Tibial nerve (tissue), 4 donors: ENCODE measurements around the gene BAD. TPM values are rescaled to one million over a fixed set of nuclear protein-coding genes. Genes with fewer than 3 reads are reported as not detected.

ENCODE experiments used
- DNase-seq, 2 donors: peaks; one replicate each; pipeline ENCODE4 v3.0.0-alpha.2; 2019; ENCODE audit warnings: low spot score in 2 of 2
- H3K27ac ChIP-seq, 4 donors: fragments of 200-600 bp; sonication (generic) in 3 of 4; one replicate each; pipeline ENCODE4 v1.5.1; 2017 to 2019; ENCODE audit warnings: mild to moderate bottlenecking in 1 of 4
- H3K27me3 ChIP-seq, 2 donors: fragments of 200-600 bp; sonication (generic) in 1 of 2; one replicate each; pipeline versions ENCODE4 v1.5.1 to v1.6.0; 2017 to 2019
- H3K36me3 ChIP-seq, 3 donors: fragments of 200-600 bp; sonication (generic); one replicate each; pipeline ENCODE4 v1.5.1; 2018 to 2019
- H3K4me1 ChIP-seq, 4 donors: fragments of 200-600 bp; sonication (generic) in 3 of 4; one replicate each; pipeline ENCODE4 v1.5.1; 2017 to 2019
- H3K4me3 ChIP-seq, 4 donors: fragments of 200-600 bp; sonication (generic) in 3 of 4; one replicate each; pipeline ENCODE4 v1.5.1; 2017 to 2019; ENCODE audit warnings: mild to moderate bottlenecking in 1 of 4, moderate library complexity in 1 of 4
- H3K9me3 ChIP-seq, 4 donors: fragments of 200-600 bp; sonication (generic) in 3 of 4; one replicate each; pipeline ENCODE4 v1.5.1; 2017 to 2019
- EP300 ChIP-seq, 2 donors: sonication (generic); formaldehyde crosslinking; IDR thresholded peaks; one replicate each; pipeline ENCODE4 v1.6.1; 2017; ENCODE audit warnings: antibody characterized with exemption in 2 of 2, mild to moderate bottlenecking in 1 of 2
- POLR2A ChIP-seq, 2 donors: fragments of 450-650 bp; IDR thresholded peaks; one replicate each; pipeline ENCODE4 v1.6.1; 2017; ENCODE audit warnings: antibody characterized with exemption in 2 of 2, mild to moderate bottlenecking in 2 of 2, moderate library complexity in 2 of 2
- WGBS, 2 donors: methylation state at CpG; one replicate each; pipeline ENCODE4 v1.1.5; 2018; 5-methylcytosine and 5-hydroxymethylcytosine counted together
- total RNA-seq, 4 donors: library from RNA; depleted of rRNA; stranded (reverse); fragments of >200 nt; gene quantifications; one replicate each; pipeline ENCODE4 v1.1.0, GENCODE V29; 2016
- TF ChIP-seq, protein P1 (sequence below), 5 experiments: fragments of 200-600 bp in 3 of 5; fragments of 450-650 bp in 2 of 5; sonication (generic) in 3 of 5; IDR thresholded peaks; one replicate each; pipeline ENCODE4 v1.5.1; 2016 to 2019; ENCODE audit warnings: antibody characterized with exemption in 5 of 5, mild to moderate bottlenecking in 3 of 5, moderate library complexity in 2 of 5

The BAD gene
- total RNA-seq, 4 donors from 2014 or later, result 110 to 143 (median 124) TPM

DNA sequence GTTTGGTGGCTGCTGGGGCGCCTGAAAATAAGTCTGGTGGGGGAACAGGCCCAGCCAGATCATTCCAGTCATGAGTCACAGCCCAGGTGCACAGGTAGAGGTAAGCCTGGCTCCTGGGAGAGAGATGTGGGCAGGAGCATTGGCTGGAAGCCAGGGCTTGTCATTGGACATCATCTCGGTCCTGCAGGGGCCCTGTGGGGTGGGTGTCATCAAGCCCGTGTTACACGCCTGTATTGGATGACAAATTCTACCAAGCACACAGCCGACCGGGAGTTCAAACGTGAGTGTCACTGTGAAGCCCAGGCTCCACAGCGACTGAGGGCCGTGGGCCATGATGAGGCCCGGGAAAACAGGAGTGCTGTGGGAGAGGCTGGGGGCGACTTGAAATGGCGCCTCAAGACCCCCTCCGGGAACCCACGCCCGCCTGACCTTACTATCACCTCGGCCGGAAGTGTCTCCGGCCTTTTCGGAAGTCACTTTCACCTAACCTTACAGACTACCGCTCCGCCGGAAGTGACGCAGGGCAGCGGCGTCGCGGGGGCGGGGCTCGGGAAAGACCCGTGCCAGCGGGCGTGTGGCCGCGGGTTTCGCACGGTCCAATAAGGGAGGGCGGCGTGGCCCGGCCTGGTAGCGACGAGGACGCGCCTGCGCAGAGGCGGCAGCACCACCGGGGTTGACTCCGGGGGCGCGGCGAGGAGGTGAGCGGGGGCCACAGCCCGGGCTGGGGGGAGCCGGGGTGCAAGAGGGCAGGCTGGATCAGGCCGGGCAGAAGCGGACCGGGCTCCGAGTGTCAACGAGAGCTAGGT is 43.8 kb downstream of the BAD start, which contains the start of gene FKBP2:
Gene FKBP2, plus strand, starts transcription at position 661 of the 806 bp plus-strand sequence. CDS start 1,293 bp downstream, outside the sequence.
- Histone ChIP-seq H3K27ac (peak within 1 kb of the TSS; percentile 95 to 100 (median 100)), H3K27me3 (no peaks in the 10 kb centered on the region), H3K36me3 (peaks cover 0 to 51% (median 4%) of the 10 kb centered on the region in 3 donors), H3K4me3 (peak within 1 kb of the TSS; percentile 78 to 98 (median 88)), H3K4me1 (peaks cover 0 to 54% (median 33%) of the 10 kb centered on the region in 4 donors), H3K9me3 (no peaks in the 10 kb centered on the region)
- WGBS, 2 donors, result 1 to 2% methylated on average over 29 to 34 of the region's 58 CpGs
- TF ChIP-seq, protein P1, sequence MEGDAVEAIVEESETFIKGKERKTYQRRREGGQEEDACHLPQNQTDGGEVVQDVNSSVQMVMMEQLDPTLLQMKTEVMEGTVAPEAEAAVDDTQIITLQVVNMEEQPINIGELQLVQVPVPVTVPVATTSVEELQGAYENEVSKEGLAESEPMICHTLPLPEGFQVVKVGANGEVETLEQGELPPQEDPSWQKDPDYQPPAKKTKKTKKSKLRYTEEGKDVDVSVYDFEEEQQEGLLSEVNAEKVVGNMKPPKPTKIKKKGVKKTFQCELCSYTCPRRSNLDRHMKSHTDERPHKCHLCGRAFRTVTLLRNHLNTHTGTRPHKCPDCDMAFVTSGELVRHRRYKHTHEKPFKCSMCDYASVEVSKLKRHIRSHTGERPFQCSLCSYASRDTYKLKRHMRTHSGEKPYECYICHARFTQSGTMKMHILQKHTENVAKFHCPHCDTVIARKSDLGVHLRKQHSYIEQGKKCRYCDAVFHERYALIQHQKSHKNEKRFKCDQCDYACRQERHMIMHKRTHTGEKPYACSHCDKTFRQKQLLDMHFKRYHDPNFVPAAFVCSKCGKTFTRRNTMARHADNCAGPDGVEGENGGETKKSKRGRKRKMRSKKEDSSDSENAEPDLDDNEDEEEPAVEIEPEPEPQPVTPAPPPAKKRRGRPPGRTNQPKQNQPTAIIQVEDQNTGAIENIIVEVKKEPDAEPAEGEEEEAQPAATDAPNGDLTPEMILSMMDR (IDR thresholded peaks at IDR 0.05), result peak in 1 of 5 experiments; percentile 47
- TF ChIP-seq POLR2A (IDR thresholded peaks at IDR 0.05) (peak; percentile 81 to 93), EP300 (IDR thresholded peaks at IDR 0.05) (peak; percentile 96 to 98)
- peak; percentile 93 to 96 for DNase-seq

DNA sequence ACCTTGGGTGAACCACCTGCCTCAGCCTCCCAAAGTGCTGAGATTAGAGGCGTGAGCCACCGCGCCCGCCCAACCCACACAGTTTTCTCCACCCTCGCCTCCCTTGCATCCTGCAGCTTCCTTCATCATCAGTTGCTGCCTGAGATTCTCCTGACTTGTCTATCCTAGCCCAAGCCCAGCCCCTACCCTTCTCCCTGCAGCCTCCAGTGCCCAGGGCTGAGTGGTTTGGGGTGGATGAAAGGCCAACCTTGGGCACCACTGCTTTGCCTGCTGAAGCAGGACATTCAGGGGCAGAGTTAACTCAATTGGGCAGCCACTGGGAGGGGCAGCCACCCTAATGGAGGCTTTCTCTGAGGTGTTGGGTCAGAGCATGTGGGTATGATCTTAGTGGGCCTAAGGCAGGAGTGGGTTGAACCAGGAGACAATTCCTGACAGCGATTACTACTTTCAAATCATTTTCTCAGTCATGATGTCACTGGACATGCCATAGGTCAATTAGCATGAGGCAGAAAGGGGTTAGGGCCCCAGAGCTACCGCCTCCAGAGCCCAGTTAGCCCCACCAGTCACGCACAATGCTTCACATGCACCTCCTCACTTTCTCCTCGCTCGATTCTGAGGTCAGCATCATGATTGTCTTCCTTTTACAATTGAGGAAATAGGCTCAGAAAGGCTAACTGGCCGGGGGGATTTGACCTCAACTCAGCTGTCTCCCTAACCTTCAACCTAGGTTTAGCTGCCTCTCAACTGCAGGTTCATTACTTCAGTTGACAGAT is 44.6 kb downstream of the BAD start:
- Histone ChIP-seq H3K27me3 (no peaks in the 10 kb centered on the region), H3K4me3 (peak overlapping the region; percentile 55 to 91 (median 82))
- WGBS, 2 donors, result 74 to 83% methylated on average over 11 of the region's 11 CpGs

DNA sequence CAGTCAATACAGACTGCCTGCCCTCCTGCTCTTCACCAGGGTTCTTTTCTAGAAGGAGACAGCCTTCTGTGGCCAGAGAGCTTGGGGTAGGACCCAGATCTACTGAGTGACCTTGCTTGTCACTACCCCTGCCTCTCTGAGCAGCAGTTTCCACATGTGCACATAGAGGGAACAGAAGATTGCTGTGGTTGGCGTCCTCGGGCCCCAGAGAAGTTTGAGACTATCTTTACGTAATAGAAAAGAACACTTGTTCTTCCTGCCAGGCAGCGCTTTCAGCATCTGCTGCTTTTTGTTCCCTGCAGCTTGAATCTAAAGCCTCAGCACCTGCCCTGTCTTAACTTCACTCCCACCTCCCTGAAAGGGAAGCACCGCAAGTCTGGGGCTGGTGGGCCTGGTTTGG is 45.5 kb downstream of the BAD start:
- DNase-seq, result no peak
- H3K27ac ChIP-seq, result peak overlapping the region in 2 of 4 donors; percentile 95 to 100
- no peaks in the 10 kb centered on the region for H3K9me3 ChIP-seq
- H3K4me1 ChIP-seq, result peaks cover 0 to 51% (median 35%) of the 10 kb centered on the region in 4 donors
- TF ChIP-seq POLR2A (IDR thresholded peaks at IDR 0.05), result no peak
- TF ChIP-seq EP300 (IDR thresholded peaks at IDR 0.05), result no peak
- TF ChIP-seq, protein P1 (IDR thresholded peaks at IDR 0.05), result no peak
- 72 to 82% methylated on average over 5 of the region's 5 CpGs for WGBS, 2 donors
- no peak overlapping the region for H3K4me3 ChIP-seq
- peaks cover 0 to 46% (median 4%) of the 10 kb centered on the region in 3 donors for H3K36me3 ChIP-seq
- no peaks in the 10 kb centered on the region for H3K27me3 ChIP-seq

More for the DNA sequence above, 44.6 kb downstream of the BAD start:
- H3K4me1 ChIP-seq, result peaks cover 0 to 54% (median 35%) of the 10 kb centered on the region in 4 donors
- H3K36me3 ChIP-seq, result peaks cover 0 to 51% (median 4%) of the 10 kb centered on the region in 3 donors
- peak overlapping the region; percentile 95 to 100 (median 100) for H3K27ac ChIP-seq
- H3K9me3 ChIP-seq, result no peaks in the 10 kb centered on the region
- DNase-seq, result no peak
- TF ChIP-seq EP300 (IDR thresholded peaks at IDR 0.05) (no peak), POLR2A (IDR thresholded peaks at IDR 0.05) (no peak)
- TF ChIP-seq, protein P1 (IDR thresholded peaks at IDR 0.05), result no peak

DNA sequence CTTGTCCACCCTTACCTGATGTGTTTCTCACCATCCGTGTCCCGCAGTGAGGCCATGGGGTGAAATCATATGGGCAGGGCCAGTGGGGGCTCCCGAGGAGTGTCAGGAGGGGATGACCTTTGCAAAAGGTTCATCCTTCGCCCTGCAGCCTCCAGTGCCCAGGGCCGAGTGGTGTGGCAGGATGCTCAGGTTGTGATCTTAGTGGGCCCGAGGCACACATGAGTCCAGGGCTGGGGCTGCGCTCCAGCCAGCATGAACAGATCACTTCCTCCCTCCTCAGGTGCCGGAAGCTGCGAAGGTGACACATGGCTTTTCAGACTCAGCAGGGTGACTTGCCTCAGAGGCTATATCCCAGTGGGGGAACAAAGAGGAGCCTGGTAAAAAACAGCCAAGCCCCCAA is 46.4 kb downstream of the BAD start:
- TF ChIP-seq EP300 (IDR thresholded peaks at IDR 0.05), result no peak
- TF ChIP-seq, protein P1 (IDR thresholded peaks at IDR 0.05), result no peak
- no peak for TF ChIP-seq POLR2A (IDR thresholded peaks at IDR 0.05)
- Histone ChIP-seq H3K4me3 (no peak overlapping the region), H3K4me1 (peaks cover 0 to 52% (median 40%) of the 10 kb centered on the region in 4 donors), H3K27ac (peak overlapping the region in 2 of 4 donors; percentile 26 to 95), H3K9me3 (no peaks in the 10 kb centered on the region), H3K36me3 (peaks cover 0 to 36% (median 4%) of the 10 kb centered on the region in 3 donors), H3K27me3 (no peaks in the 10 kb centered on the region)
- no peak for DNase-seq
- 88 to 96% methylated on average over 8 to 9 of the region's 9 CpGs for WGBS, 2 donors
